GM23338 (cell line): ENCODE measurements around the gene RALY. TPM values are rescaled to one million over a fixed set of nuclear protein-coding genes. Genes with fewer than 3 reads are reported as not detected.

Experiments used
- ATAC-seq: fragments of 200-7000 bp; cut with Tn5 transposase; 3 replicates; pipeline ENCODE4 v1.9.1; 2020
- DNase-seq: peaks from one replicate; pipeline ENCODE4 v3.0.0-alpha.2; 2015; ENCODE audit warnings: low spot score
- H2AFZ ChIP-seq: fragments of 200-600 bp; sonication (generic); 2 replicates; pipeline ENCODE4 v1.8.0; 2016; ENCODE audit warnings: antibody characterized with exemption, mild to moderate bottlenecking, moderate library complexity
- H3F3A ChIP-seq: fragments of 200-600 bp; sonication (generic); replicated peaks from 2 replicates; pipeline ENCODE4 v1.8.0; 2017; ENCODE audit warnings: antibody characterized with exemption, mixed run types, low read depth
- H3K27ac ChIP-seq: fragments of 200-600 bp; sonication (generic); 2 replicates; pipeline ENCODE4 v1.6.1; 2016; ENCODE audit warnings: low read depth
- H3K27me3 ChIP-seq: fragments of 200-600 bp; sonication (generic); 2 replicates; pipeline ENCODE4 v1.8.0; 2016; ENCODE audit warnings: mild to moderate bottlenecking, mixed run types, moderate library complexity; ENCODE audit not compliant: insufficient read depth
- H3K36me3 ChIP-seq: fragments of 200-600 bp; sonication (generic); 2 replicates; pipeline ENCODE4 v1.8.0; 2016; ENCODE audit warnings: mild to moderate bottlenecking; ENCODE audit not compliant: insufficient read depth
- H3K4me1 ChIP-seq: fragments of 200-600 bp; sonication (generic); 2 replicates; pipeline ENCODE4 v1.8.0; 2016; ENCODE audit warnings: mild to moderate bottlenecking, moderate library complexity; ENCODE audit not compliant: insufficient read depth
- H3K4me2 ChIP-seq: fragments of 200-600 bp; sonication (generic); 2 replicates; pipeline ENCODE4 v1.7.1; 2017; ENCODE audit warnings: mixed run types
- H3K4me3 ChIP-seq: fragments of 200-600 bp; sonication (generic); 2 replicates; pipeline ENCODE4 v1.6.1; 2016; ENCODE audit warnings: mixed run types
- H3K79me2 ChIP-seq: fragments of 200-600 bp; sonication (generic); replicated peaks from 2 replicates; pipeline ENCODE4 v1.8.0; 2017; ENCODE audit warnings: mild to moderate bottlenecking; ENCODE audit not compliant: insufficient read depth
- H3K9me2 ChIP-seq: fragments of 200-600 bp; sonication (generic); 2 replicates; pipeline ENCODE4 v1.8.0; 2017; ENCODE audit not compliant: insufficient read depth
- H4K20me1 ChIP-seq: fragments of 200-600 bp; sonication (generic); replicated peaks from 2 replicates; pipeline ENCODE4 v1.8.0; 2017; ENCODE audit warnings: mild to moderate bottlenecking; ENCODE audit not compliant: insufficient read depth
- H3K27ac Mint-ChIP-seq: 2 replicates; pipeline ENCODE4 v1.8.0; 2020; ENCODE audit warnings: inconsistent platforms, mild to moderate bottlenecking, moderate library complexity, mixed read lengths
- H3K27me3 Mint-ChIP-seq: 3 replicates; pipeline ENCODE4 v1.8.0; 2022; ENCODE audit warnings: low read depth, mild to moderate bottlenecking, moderate library complexity, mixed read lengths, inconsistent platforms; ENCODE audit not compliant: insufficient read depth, poor library complexity
- H3K36me3 Mint-ChIP-seq: 3 replicates; pipeline ENCODE4 v1.8.0; 2021; ENCODE audit warnings: low read depth, mild to moderate bottlenecking, inconsistent platforms, moderate library complexity, mixed read lengths
- H3K4me1 Mint-ChIP-seq: 3 replicates; pipeline ENCODE4 v1.8.0; 2020; ENCODE audit warnings: mild to moderate bottlenecking, inconsistent platforms, mixed read lengths
- H3K4me3 Mint-ChIP-seq: 3 replicates; pipeline ENCODE4 v1.8.0; 2021; ENCODE audit warnings: moderate library complexity, mild to moderate bottlenecking, inconsistent platforms, mixed read lengths
- H3K9me3 Mint-ChIP-seq: 3 replicates; pipeline ENCODE4 v1.8.0; 2020; ENCODE audit warnings: moderate library complexity, mild to moderate bottlenecking, inconsistent platforms, mixed read lengths
- CREB1 ChIP-seq: fragments of 250-450 bp; sonication (Bioruptor Pico); IDR thresholded peaks from 2 replicates; pipeline ENCODE4 v1.5.0; 2020; ENCODE audit warnings: low read depth, mild to moderate bottlenecking, moderate library complexity
- CTCF ChIP-seq, 2 experiments: fragments of 200-600 bp in 1 of 2; sonication (generic) in 1 of 2; conservative IDR thresholded peaks; 2 replicates each; pipeline versions ENCODE4 v1.5.1 to v1.6.1; 2016 to 2017; ENCODE audit warnings: antibody characterized with exemption in 2 of 2, low read depth in 2 of 2, mild to moderate bottlenecking in 2 of 2, moderate library complexity in 1 of 2
- EZH2 ChIP-seq: fragments of 200-600 bp; sonication (generic); IDR thresholded peaks from one replicate; pipeline ENCODE4 v1.8.0; 2017; ENCODE audit warnings: antibody characterized with exemption, mild to moderate bottlenecking, low read depth; ENCODE audit not compliant: unreplicated experiment
- EZH2phosphoT487 ChIP-seq: fragments of 200-600 bp; sonication (generic); IDR thresholded peaks from one replicate; pipeline ENCODE4 v1.8.1; 2018; ENCODE audit warnings: antibody characterized with exemption; ENCODE audit not compliant: unreplicated experiment
- JUNB ChIP-seq: IDR thresholded peaks from one replicate; pipeline ENCODE4 v1.6.1; 2016; ENCODE audit warnings: antibody characterized with exemption; ENCODE audit not compliant: unreplicated experiment
- NANOG ChIP-seq: IDR thresholded peaks from 2 replicates; pipeline ENCODE4 v1.6.1; 2016; ENCODE audit warnings: antibody characterized with exemption, borderline replicate concordance
- POLR2AphosphoS5 ChIP-seq: IDR thresholded peaks from 2 replicates; pipeline ENCODE4 v1.6.1; 2016; ENCODE audit warnings: antibody characterized with exemption, low read depth
- STAT1 ChIP-seq: IDR thresholded peaks from one replicate; pipeline ENCODE4 v1.6.1; 2016; ENCODE audit warnings: antibody characterized with exemption; ENCODE audit not compliant: unreplicated experiment
- ZNF114 ChIP-seq: fragments of 250-450 bp; sonication (Bioruptor Pico); IDR thresholded peaks from 2 replicates; pipeline ENCODE4 v1.5.0; 2020; ENCODE audit warnings: mild to moderate bottlenecking, moderate library complexity
- ZNF331 ChIP-seq: fragments of 250-450 bp; sonication (Bioruptor Pico); IDR thresholded peaks from 2 replicates; pipeline ENCODE4 v1.5.0; 2020; ENCODE audit warnings: low read depth, mild to moderate bottlenecking, moderate library complexity
- polyA plus RNA-seq: library from polyadenylated mRNA; unstranded; fragments of >200 nt; fragmentation: Nextera tagmentation; extraction: Ambion mirVana; gene quantifications from 2 replicates; pipeline ENCODE4 v1.2.1, GENCODE V29; 2016
- total RNA-seq: library from RNA; depleted of rRNA; stranded (reverse); fragments of >200 nt; shearing (Covaris generic); gene quantifications from 2 replicates; pipeline ENCODE4 v1.2.3, GENCODE V29; 2014
- TF ChIP-seq, protein P1 (sequence below): IDR thresholded peaks from 2 replicates; pipeline ENCODE4 v1.6.1; 2016; ENCODE audit warnings: antibody characterized with exemption
- TF ChIP-seq, protein P2 (sequence below): fragments of 250-450 bp; sonication (Bioruptor Pico); IDR thresholded peaks from 2 replicates; pipeline ENCODE4 v1.5.0; 2020; ENCODE audit warnings: mild to moderate bottlenecking, moderate library complexity
- TF ChIP-seq, protein P3 (sequence below): IDR thresholded peaks from one replicate; pipeline ENCODE4 v1.6.1; 2018; ENCODE audit warnings: antibody characterized with exemption; ENCODE audit not compliant: unreplicated experiment

RALY gene
- total and polyA plus RNA-seq, 2 experiments from 2014 or later = 144 to 167 TPM

GRCh38 chr20:33985280-33985679 is 8.4 kb upstream of the RALY start:
- Histone ChIP-seq H3F3A (no peaks in the 10 kb centered on the region), H3K9me2 (no peaks in the 10 kb centered on the region), H2AFZ (no peak overlapping the region), H3K4me1 (no peaks in the 10 kb centered on the region), H3K27me3 (no peaks in the 10 kb centered on the region), H3K79me2 (peaks cover under 1% of the 10 kb centered on the region; the same call in 1 of the 2 replicates), H3K27ac (no peak overlapping the region), H3K4me3 (no peak overlapping the region), H4K20me1 (no peaks in the 10 kb centered on the region), H3K4me2 (no peak overlapping the region), H3K36me3 (no peaks in the 10 kb centered on the region)
- Mint-ChIP-seq H3K4me3 (no peak overlapping the region), H3K36me3 (peaks cover under 1% of the 10 kb centered on the region; the same call in 1 of the 3 replicates), H3K27ac (no peak overlapping the region), H3K27me3 (no peaks in the 10 kb centered on the region), H3K9me3 (no peaks in the 10 kb centered on the region), H3K4me1 (no peaks in the 10 kb centered on the region)
- DNase-seq (no peak), ATAC-seq (no peak)
- TF ChIP-seq, protein P1, sequence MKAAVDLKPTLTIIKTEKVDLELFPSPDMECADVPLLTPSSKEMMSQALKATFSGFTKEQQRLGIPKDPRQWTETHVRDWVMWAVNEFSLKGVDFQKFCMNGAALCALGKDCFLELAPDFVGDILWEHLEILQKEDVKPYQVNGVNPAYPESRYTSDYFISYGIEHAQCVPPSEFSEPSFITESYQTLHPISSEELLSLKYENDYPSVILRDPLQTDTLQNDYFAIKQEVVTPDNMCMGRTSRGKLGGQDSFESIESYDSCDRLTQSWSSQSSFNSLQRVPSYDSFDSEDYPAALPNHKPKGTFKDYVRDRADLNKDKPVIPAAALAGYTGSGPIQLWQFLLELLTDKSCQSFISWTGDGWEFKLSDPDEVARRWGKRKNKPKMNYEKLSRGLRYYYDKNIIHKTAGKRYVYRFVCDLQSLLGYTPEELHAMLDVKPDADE = no peak
- TF ChIP-seq CREB1 (CRISPR knock-in tag) = no peak
- TF ChIP-seq, protein P2, sequence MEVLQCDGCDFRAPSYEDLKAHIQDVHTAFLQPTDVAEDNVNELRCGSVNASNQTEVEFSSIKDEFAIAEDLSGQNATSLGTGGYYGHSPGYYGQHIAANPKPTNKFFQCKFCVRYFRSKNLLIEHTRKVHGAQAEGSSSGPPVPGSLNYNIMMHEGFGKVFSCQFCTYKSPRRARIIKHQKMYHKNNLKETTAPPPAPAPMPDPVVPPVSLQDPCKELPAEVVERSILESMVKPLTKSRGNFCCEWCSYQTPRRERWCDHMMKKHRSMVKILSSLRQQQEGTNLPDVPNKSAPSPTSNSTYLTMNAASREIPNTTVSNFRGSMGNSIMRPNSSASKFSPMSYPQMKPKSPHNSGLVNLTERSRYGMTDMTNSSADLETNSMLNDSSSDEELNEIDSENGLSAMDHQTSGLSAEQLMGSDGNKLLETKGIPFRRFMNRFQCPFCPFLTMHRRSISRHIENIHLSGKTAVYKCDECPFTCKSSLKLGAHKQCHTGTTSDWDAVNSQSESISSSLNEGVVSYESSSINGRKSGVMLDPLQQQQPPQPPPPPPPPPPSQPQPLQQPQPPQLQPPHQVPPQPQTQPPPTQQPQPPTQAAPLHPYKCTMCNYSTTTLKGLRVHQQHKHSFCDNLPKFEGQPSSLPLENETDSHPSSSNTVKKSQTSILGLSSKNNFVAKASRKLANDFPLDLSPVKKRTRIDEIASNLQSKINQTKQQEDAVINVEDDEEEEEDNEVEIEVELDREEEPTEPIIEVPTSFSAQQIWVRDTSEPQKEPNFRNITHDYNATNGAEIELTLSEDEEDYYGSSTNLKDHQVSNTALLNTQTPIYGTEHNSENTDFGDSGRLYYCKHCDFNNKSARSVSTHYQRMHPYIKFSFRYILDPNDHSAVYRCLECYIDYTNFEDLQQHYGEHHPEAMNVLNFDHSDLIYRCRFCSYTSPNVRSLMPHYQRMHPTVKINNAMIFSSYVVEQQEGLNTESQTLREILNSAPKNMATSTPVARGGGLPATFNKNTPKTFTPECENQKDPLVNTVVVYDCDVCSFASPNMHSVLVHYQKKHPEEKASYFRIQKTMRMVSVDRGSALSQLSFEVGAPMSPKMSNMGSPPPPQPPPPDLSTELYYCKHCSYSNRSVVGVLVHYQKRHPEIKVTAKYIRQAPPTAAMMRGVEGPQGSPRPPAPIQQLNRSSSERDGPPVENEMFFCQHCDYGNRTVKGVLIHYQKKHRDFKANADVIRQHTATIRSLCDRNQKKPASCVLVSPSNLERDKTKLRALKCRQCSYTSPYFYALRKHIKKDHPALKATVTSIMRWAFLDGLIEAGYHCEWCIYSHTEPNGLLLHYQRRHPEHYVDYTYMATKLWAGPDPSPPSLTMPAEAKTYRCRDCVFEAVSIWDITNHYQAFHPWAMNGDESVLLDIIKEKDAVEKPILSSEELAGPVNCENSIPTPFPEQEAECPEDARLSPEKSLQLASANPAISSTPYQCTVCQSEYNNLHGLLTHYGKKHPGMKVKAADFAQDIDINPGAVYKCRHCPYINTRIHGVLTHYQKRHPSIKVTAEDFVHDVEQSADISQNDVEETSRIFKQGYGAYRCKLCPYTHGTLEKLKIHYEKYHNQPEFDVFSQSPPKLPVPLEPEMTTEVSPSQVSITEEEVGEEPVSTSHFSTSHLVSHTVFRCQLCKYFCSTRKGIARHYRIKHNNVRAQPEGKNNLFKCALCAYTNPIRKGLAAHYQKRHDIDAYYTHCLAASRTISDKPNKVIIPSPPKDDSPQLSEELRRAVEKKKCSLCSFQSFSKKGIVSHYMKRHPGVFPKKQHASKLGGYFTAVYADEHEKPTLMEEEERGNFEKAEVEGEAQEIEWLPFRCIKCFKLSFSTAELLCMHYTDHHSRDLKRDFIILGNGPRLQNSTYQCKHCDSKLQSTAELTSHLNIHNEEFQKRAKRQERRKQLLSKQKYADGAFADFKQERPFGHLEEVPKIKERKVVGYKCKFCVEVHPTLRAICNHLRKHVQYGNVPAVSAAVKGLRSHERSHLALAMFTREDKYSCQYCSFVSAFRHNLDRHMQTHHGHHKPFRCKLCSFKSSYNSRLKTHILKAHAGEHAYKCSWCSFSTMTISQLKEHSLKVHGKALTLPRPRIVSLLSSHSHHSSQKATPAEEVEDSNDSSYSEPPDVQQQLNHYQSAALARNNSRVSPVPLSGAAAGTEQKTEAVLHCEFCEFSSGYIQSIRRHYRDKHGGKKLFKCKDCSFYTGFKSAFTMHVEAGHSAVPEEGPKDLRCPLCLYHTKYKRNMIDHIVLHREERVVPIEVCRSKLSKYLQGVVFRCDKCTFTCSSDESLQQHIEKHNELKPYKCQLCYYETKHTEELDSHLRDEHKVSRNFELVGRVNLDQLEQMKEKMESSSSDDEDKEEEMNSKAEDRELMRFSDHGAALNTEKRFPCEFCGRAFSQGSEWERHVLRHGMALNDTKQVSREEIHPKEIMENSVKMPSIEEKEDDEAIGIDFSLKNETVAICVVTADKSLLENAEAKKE (CRISPR knock-in tag) = no peak
- no peak for TF ChIP-seq POLR2AphosphoS5
- no peak for TF ChIP-seq ZNF331 (CRISPR knock-in tag)
- TF ChIP-seq ZNF114 (CRISPR knock-in tag) = no peak
- TF ChIP-seq EZH2 = no peak
- no peak for TF ChIP-seq JUNB
- no peak for TF ChIP-seq STAT1
- no peak for TF ChIP-seq CTCF (conservative IDR thresholded peaks at IDR 0.05; ENCODE audit: low read depth in 2 of 2)
- TF ChIP-seq NANOG = no peak
- TF ChIP-seq, protein P3, sequence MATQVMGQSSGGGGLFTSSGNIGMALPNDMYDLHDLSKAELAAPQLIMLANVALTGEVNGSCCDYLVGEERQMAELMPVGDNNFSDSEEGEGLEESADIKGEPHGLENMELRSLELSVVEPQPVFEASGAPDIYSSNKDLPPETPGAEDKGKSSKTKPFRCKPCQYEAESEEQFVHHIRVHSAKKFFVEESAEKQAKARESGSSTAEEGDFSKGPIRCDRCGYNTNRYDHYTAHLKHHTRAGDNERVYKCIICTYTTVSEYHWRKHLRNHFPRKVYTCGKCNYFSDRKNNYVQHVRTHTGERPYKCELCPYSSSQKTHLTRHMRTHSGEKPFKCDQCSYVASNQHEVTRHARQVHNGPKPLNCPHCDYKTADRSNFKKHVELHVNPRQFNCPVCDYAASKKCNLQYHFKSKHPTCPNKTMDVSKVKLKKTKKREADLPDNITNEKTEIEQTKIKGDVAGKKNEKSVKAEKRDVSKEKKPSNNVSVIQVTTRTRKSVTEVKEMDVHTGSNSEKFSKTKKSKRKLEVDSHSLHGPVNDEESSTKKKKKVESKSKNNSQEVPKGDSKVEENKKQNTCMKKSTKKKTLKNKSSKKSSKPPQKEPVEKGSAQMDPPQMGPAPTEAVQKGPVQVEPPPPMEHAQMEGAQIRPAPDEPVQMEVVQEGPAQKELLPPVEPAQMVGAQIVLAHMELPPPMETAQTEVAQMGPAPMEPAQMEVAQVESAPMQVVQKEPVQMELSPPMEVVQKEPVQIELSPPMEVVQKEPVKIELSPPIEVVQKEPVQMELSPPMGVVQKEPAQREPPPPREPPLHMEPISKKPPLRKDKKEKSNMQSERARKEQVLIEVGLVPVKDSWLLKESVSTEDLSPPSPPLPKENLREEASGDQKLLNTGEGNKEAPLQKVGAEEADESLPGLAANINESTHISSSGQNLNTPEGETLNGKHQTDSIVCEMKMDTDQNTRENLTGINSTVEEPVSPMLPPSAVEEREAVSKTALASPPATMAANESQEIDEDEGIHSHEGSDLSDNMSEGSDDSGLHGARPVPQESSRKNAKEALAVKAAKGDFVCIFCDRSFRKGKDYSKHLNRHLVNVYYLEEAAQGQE = no peak
- no peak for TF ChIP-seq EZH2phosphoT487
